H1 (cell line): ENCODE results near the gene FAM240A. TPM values are rescaled to one million over a fixed set of nuclear protein-coding genes. Genes with fewer than 3 reads are reported as not detected.

ENCODE experiments used
- CTCF ChIA-PET: fragments of 300-600 bp; sonication (Branson Sonifier 250); formaldehyde crosslinking; loops from one replicate; lab custom pipeline; 2021; ENCODE audit not compliant: partially characterized antibody; lab: Charles Lee
- POLR2A ChIA-PET: fragments of 300-600 bp; sonication (Branson Sonifier 250); formaldehyde crosslinking; loops from one replicate; lab custom pipeline; 2021; ENCODE audit warnings: inconsistent platforms; ENCODE audit not compliant: partially characterized antibody; lab: Charles Lee
- DNase-seq, 2 experiments: peaks; one replicate each; pipeline versions ENCODE4 v3.0.0 to v3.0.0-alpha.2; 2010 to 2022; ENCODE audit warnings: low spot score in 2 of 2, low read depth in 1 of 2, mixed read lengths in 1 of 2
- FAIRE-seq: peaks from 2 replicates; lab custom pipeline; 2011; peaks lifted over from hg19 to GRCh38; lab: Jason Lieb, UNC
- H2AFZ ChIP-seq: 2 replicates; pipeline ENCODE4 v1.8.1; 2012; ENCODE audit warnings: low read length, inconsistent platforms
- H2AK5ac ChIP-seq: 2 replicates; pipeline ENCODE4 v1.6.1; 2013; ENCODE audit warnings: low read depth, low read length
- H2BK120ac ChIP-seq: replicated peaks from 2 replicates; pipeline ENCODE3; 2013; ENCODE audit warnings: low read depth, low read length, inconsistent platforms
- H2BK12ac ChIP-seq: 2 replicates; pipeline ENCODE4 v1.6.1; 2013; ENCODE audit warnings: low read depth, low read length
- H2BK15ac ChIP-seq: 2 replicates; pipeline ENCODE4 v1.6.1; 2013; ENCODE audit warnings: low read length
- H2BK20ac ChIP-seq: 2 replicates; pipeline ENCODE4 v1.6.1; 2013; ENCODE audit warnings: low read length
- H2BK5ac ChIP-seq: 2 replicates; pipeline ENCODE4 v1.6.1; 2013; ENCODE audit warnings: low read depth, low read length
- H3K14ac ChIP-seq: 2 replicates; pipeline ENCODE4 v1.6.1; 2013; ENCODE audit warnings: inconsistent platforms; ENCODE audit not compliant: insufficient read length
- H3K18ac ChIP-seq: 2 replicates; pipeline ENCODE4 v1.6.1; 2013; ENCODE audit warnings: low read length; ENCODE audit errors: extremely low read depth
- H3K23ac ChIP-seq: 2 replicates; pipeline ENCODE4 v1.6.1; 2013; ENCODE audit warnings: inconsistent platforms; ENCODE audit not compliant: insufficient read length
- H3K23me2 ChIP-seq: 2 replicates; pipeline ENCODE4 v1.6.1; 2013; ENCODE audit warnings: low read depth, low read length
- H3K27ac ChIP-seq: 2 replicates; pipeline ENCODE4 v1.6.1; 2011; ENCODE audit warnings: low read depth, low read length, inconsistent platforms
- H3K27me3 ChIP-seq, 4 experiments: replicated peaks in 1 of 4; 1 replicate in 1 of 4; 2 replicates in 3 of 4; pipeline versions ENCODE4 v1.6.1 to v1.8.1; 2011 to 2013; ENCODE audit warnings: low read length in 3 of 4, mild to moderate bottlenecking in 3 of 4, inconsistent platforms in 2 of 4, mixed read lengths in 2 of 4, moderate library complexity in 1 of 4; ENCODE audit not compliant: control insufficient read depth in 3 of 4, insufficient read depth in 3 of 4; ENCODE audit errors: extremely low read depth in 1 of 4
- H3K36me3 ChIP-seq, 4 experiments: 2 replicates each; pipeline versions ENCODE4 v1.6.1 to v1.8.1; 2011 to 2013; ENCODE audit warnings: mild to moderate bottlenecking in 4 of 4, low read length in 3 of 4, moderate library complexity in 2 of 4, control low read depth in 1 of 4, inconsistent platforms in 1 of 4; ENCODE audit not compliant: insufficient read depth in 4 of 4, control insufficient read depth in 2 of 4
- H3K4ac ChIP-seq: replicated peaks from 2 replicates; pipeline ENCODE3; 2013; ENCODE audit warnings: low read length, low read depth, mixed read lengths, inconsistent platforms; ENCODE audit not compliant: insufficient read length
- H3K4me1 ChIP-seq, 4 experiments: replicated peaks in 1 of 4; 1 replicate in 1 of 4; 2 replicates in 3 of 4; pipeline versions ENCODE4 v1.6.1 to v1.8.1; 2011 to 2013; ENCODE audit warnings: low read length in 3 of 4, inconsistent platforms in 2 of 4, mixed read lengths in 1 of 4; ENCODE audit not compliant: insufficient read depth in 4 of 4, control insufficient read depth in 3 of 4
- H3K4me2 ChIP-seq, 2 experiments: 2 replicates each; pipeline versions ENCODE4 v1.6.1 to v1.8.1; 2011 to 2013; ENCODE audit warnings: low read depth in 2 of 2, low read length in 2 of 2, control low read depth in 1 of 2, inconsistent platforms in 1 of 2, mild to moderate bottlenecking in 1 of 2; ENCODE audit not compliant: insufficient read depth in 1 of 2
- H3K4me3 ChIP-seq, 4 experiments: fragments of 200-600, 300-600 bp in 1 of 4; sonication (generic), shearing (Covaris generic), sonication (Bioruptor Twin) in 1 of 4; 2 replicates each; pipeline versions ENCODE4 v1.5.1 to v1.8.1; 2011 to 2016; ENCODE audit warnings: low read length in 4 of 4, low read depth in 3 of 4, control low read depth in 2 of 4, inconsistent platforms in 2 of 4, mild to moderate bottlenecking in 2 of 4, mixed read lengths in 1 of 4, moderate library complexity in 1 of 4; ENCODE audit not compliant: insufficient read depth in 2 of 4; ENCODE audit errors: extremely low read depth in 1 of 4
- H3K56ac ChIP-seq: replicated peaks from 2 replicates; pipeline ENCODE3; 2013; ENCODE audit warnings: low read depth, mild to moderate bottlenecking, mixed read lengths, low read length, inconsistent platforms; ENCODE audit not compliant: insufficient read length
- H3K79me1 ChIP-seq: 2 replicates; pipeline ENCODE4 v1.6.1; 2013; ENCODE audit warnings: low read depth, low read length, control low read depth
- H3K79me2 ChIP-seq, 2 experiments: 2 replicates each; pipeline versions ENCODE4 v1.6.1 to v1.8.1; 2012 to 2013; ENCODE audit warnings: low read length in 2 of 2, mild to moderate bottlenecking in 2 of 2, inconsistent platforms in 1 of 2; ENCODE audit not compliant: insufficient read depth in 2 of 2, control insufficient read depth in 1 of 2
- H3K9ac ChIP-seq, 4 experiments: replicated peaks in 1 of 4; 1 replicate in 1 of 4; 2 replicates in 3 of 4; pipeline versions ENCODE4 v1.6.1 to v1.8.1; 2011 to 2013; ENCODE audit warnings: low read depth in 3 of 4, low read length in 3 of 4, control low read depth in 2 of 4, mild to moderate bottlenecking in 2 of 4, moderate library complexity in 2 of 4, inconsistent platforms in 1 of 4; ENCODE audit errors: extremely low read depth in 1 of 4
- H3K9me3 ChIP-seq, 2 experiments: 2 replicates each; pipeline versions ENCODE4 v1.6.1 to v1.8.1; 2012 to 2013; ENCODE audit warnings: mild to moderate bottlenecking in 2 of 2, moderate library complexity in 2 of 2, control low read depth in 1 of 2, inconsistent platforms in 1 of 2, low read depth in 1 of 2, low read length in 1 of 2, mixed read lengths in 1 of 2; ENCODE audit not compliant: insufficient read depth in 2 of 2
- H4K20me1 ChIP-seq, 2 experiments: replicated peaks in 1 of 2; 2 replicates each; pipeline versions ENCODE3 to v1.8.1; 2011 to 2013; ENCODE audit warnings: inconsistent platforms in 2 of 2, low read length in 2 of 2, mild to moderate bottlenecking in 1 of 2; ENCODE audit not compliant: insufficient read depth in 2 of 2, control insufficient read depth in 1 of 2
- H4K5ac ChIP-seq: 2 replicates; pipeline ENCODE4 v1.6.1; 2013; ENCODE audit warnings: low read length, low read depth, mixed read lengths, inconsistent platforms; ENCODE audit not compliant: insufficient read length
- H4K8ac ChIP-seq: 2 replicates; pipeline ENCODE4 v1.8.0; 2013; ENCODE audit warnings: mild to moderate bottlenecking, moderate library complexity, low read length, inconsistent platforms; ENCODE audit not compliant: insufficient read depth; ENCODE audit errors: extremely low read depth
- H4K91ac ChIP-seq: replicated peaks from 2 replicates; pipeline ENCODE3; 2013; ENCODE audit warnings: low read length, mixed read lengths, inconsistent platforms; ENCODE audit not compliant: insufficient read length
- ATF3 ChIP-seq: IDR thresholded peaks from 2 replicates; pipeline ENCODE4 v1.6.1; 2011; ENCODE audit warnings: low read depth, mild to moderate bottlenecking, low read length; ENCODE audit not compliant: insufficient read depth
- EGR1 ChIP-seq: IDR thresholded peaks from 2 replicates; pipeline ENCODE4 v1.6.1; 2011; ENCODE audit warnings: low read depth, low read length, borderline replicate concordance
- FOSL1 ChIP-seq: IDR thresholded peaks from 2 replicates; pipeline ENCODE4 v1.6.1; 2011; ENCODE audit warnings: mild to moderate bottlenecking, low read depth, low read length, moderate library complexity; ENCODE audit not compliant: insufficient read depth
- RXRA ChIP-seq: IDR thresholded peaks from 2 replicates; pipeline ENCODE4 v1.6.1; 2011; ENCODE audit warnings: low read depth, mild to moderate bottlenecking, low read length, moderate library complexity; ENCODE audit not compliant: insufficient read depth
- SP2 ChIP-seq: IDR thresholded peaks from 2 replicates; pipeline ENCODE4 v1.6.1; 2012; ENCODE audit warnings: mild to moderate bottlenecking, low read length, inconsistent platforms
- WGBS, 2 experiments: shearing (Covaris generic) in 1 of 2; methylation state at CpG; one replicate each; pipeline versions ENCODE4 v1.1.6 to v1.1.7; 2013 to 2015; ENCODE audit warnings: low lambda C conversion rate in 2 of 2, mixed read lengths in 2 of 2, inconsistent platforms in 1 of 2, low coverage in 1 of 2, missing lambda C conversion rate in 1 of 2; ENCODE audit not compliant: insufficient replicate concordance in 2 of 2, insufficient coverage in 1 of 2, insufficient read length in 1 of 2; ENCODE audit errors: extremely low coverage in 1 of 2, missing lambda C conversion rate in 1 of 2; 5-methylcytosine and 5-hydroxymethylcytosine counted together
- polyA plus RNA-seq, 7 experiments: library from polyadenylated mRNA; depleted of rRNA in 3 of 7; stranded (reverse) in 5 of 7; unstranded in 2 of 7; fragments of >200 nt in 5 of 7; fragments of 200-250 nt in 2 of 7; gene quantifications; 1 replicate in 5 of 7; 2 replicates in 1 of 7; 4 replicates in 1 of 7; pipeline versions ENCODE4 v1.2.1 to v1.2.3, GENCODE V29; 2011 to 2013; ENCODE audit warnings: missing spikeins in 2 of 7, mixed read lengths in 2 of 7
- total RNA-seq: library from RNA; stranded (reverse); fragmentation: NEBNext Ultra II Directional; extraction: Animal tissue kit (Norgen Biotek cat#: 25700); gene quantifications from 2 replicates; pipeline ENCODE4 v1.2.1, GENCODE V29; 2021

Gene FAM240A
- total and polyA plus RNA-seq, 2 of the 8 experiments (the other 6 are each of a cell fraction or from before 2014, with no cell fraction given) = 0.08 TPM; not detected in 1

- DNase-seq (peak in 1 of 2 experiments; percentile 37), FAIRE-seq (no peak)
- 65% methylated on average over 6 of the region's 6 CpGs; no CpG with 5 or more reads in 1 of the 2 experiments for WGBS, 2 experiments
- Histone ChIP-seq H3K23me2 (no peaks in the 10 kb centered on the region), H3K4me1 (no peaks in the 10 kb centered on the region), H3K4me3 (no peak overlapping the region), H4K8ac (no peak overlapping the region), H2BK20ac (no peak overlapping the region), H2BK120ac (no peak overlapping the region), H3K27ac (no peak overlapping the region), H4K20me1 (no peaks in the 10 kb centered on the region), H3K36me3 (no peaks in the 10 kb centered on the region; a peak in 1 of 8 replicates), H2AFZ (no peak overlapping the region), H2BK12ac (no peak overlapping the region), H2BK5ac (0 out of 2 replicates have a peak overlapping the region, but pooled peaks have one; percentile 3), H3K23ac (no peak overlapping the region), H2BK15ac (no peak overlapping the region), H3K79me2 (no peaks in the 10 kb centered on the region), H3K79me1 (no peaks in the 10 kb centered on the region), H3K4ac (no peak overlapping the region), H4K5ac (no peak overlapping the region), H3K9me3 (peaks cover 0 to under 1% of the 10 kb centered on the region in 2 experiments; a peak in 1 of 4 replicates), H3K4me2 (no peak overlapping the region), H3K9ac (no peak overlapping the region), H3K56ac (no peak overlapping the region), H3K18ac (no peak overlapping the region), H3K27me3 (no peaks in the 10 kb centered on the region), H2AK5ac (no peak overlapping the region), H4K91ac (no peak overlapping the region), H3K14ac (no peak overlapping the region)
- CTCF ChIA-PET = interaction anchor here (1.7 kb wide), 1 partner anchor 16 kb away, joined by 7 read pairs; no protein-coding TSS in a partner anchor
- TF ChIP-seq SP2 (no peak), ATF3 (no peak), FOSL1 (no peak), EGR1 (no peak), RXRA (no peak)
- POLR2A ChIA-PET = no interaction called here
These were observed 34.4 kb downstream of the FAM240A start for GRCh38 chr3:46646700-46647099.
